Fibroblast of the aortic adventitia (primary cell): Measurements from ENCODE around the gene CREG1. TPM values are rescaled to one million over a fixed set of nuclear protein-coding genes. Genes with fewer than 3 reads are reported as not detected.

Experiments
- DNase-seq: peaks from one replicate; pipeline ENCODE4 v3.0.0-alpha.2; 2010; ENCODE audit warnings: low read depth
- H3K4me3 ChIP-seq: 2 replicates; pipeline ENCODE4 v1.5.1; 2011; ENCODE audit warnings: low read depth, mild to moderate bottlenecking, control low read depth, low read length, moderate library complexity
- total RNA-seq: library from RNA; depleted of rRNA; stranded (reverse); fragments of >200 nt; gene quantifications from 2 replicates; pipeline ENCODE4 v1.2.3, GENCODE V29; 2012; ENCODE audit warnings: low replicate concordance
- TF ChIP-seq, protein P1 (sequence below): IDR thresholded peaks from 2 replicates; pipeline ENCODE4 v1.5.1; 2011; ENCODE audit warnings: mild to moderate bottlenecking, low read length, control low read depth, inconsistent platforms; ENCODE audit not compliant: insufficient read depth

CREG1 gene
- total RNA-seq, 1 donor: 91.4 TPM

DNA sequence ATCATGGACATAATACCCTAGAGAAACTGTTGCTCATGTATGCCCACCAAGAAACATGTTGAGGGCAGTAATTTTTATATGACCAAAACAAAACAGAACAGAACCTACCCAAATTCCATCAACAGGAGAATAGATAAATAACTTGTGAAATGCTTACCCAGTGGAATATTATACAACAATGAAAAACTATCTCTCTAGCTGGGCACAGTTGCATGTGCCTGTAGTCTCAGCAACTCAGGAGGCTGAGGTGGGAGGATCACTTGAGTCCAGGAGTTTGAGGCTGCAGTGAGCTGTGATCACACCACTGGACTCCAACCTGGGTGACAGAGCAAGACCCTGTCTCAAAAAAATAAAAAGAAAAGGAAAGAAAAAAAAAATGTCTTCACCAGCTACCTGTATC is 38.9 kb upstream of the CREG1 start:
- H3K4me3 ChIP-seq: no peak overlapping the region
- TF ChIP-seq, protein P1, sequence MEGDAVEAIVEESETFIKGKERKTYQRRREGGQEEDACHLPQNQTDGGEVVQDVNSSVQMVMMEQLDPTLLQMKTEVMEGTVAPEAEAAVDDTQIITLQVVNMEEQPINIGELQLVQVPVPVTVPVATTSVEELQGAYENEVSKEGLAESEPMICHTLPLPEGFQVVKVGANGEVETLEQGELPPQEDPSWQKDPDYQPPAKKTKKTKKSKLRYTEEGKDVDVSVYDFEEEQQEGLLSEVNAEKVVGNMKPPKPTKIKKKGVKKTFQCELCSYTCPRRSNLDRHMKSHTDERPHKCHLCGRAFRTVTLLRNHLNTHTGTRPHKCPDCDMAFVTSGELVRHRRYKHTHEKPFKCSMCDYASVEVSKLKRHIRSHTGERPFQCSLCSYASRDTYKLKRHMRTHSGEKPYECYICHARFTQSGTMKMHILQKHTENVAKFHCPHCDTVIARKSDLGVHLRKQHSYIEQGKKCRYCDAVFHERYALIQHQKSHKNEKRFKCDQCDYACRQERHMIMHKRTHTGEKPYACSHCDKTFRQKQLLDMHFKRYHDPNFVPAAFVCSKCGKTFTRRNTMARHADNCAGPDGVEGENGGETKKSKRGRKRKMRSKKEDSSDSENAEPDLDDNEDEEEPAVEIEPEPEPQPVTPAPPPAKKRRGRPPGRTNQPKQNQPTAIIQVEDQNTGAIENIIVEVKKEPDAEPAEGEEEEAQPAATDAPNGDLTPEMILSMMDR: no peak
- no peak for DNase-seq

DNA sequence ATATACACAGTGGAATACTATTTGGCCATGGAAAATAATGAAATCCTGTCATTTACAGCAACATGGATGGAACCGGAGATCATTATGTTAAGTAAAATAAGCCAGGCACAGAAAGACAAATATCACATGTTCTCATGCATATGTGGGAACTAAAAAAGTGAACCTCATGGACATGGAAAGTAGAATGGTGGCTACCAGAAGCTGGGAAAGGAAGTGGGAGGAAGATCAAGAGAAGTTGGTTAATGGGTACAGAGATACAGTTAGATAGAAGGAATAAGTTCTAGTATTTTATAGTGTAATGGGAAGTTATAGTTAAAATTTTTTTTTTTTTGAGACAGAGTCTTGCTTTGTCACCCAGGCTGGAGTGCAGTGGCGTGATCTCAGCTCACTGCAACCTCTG is 34.8 kb upstream of the CREG1 start:
- TF ChIP-seq, protein P1: no peak
- H3K4me3 ChIP-seq: no peak overlapping the region
- DNase-seq: no peak

DNA sequence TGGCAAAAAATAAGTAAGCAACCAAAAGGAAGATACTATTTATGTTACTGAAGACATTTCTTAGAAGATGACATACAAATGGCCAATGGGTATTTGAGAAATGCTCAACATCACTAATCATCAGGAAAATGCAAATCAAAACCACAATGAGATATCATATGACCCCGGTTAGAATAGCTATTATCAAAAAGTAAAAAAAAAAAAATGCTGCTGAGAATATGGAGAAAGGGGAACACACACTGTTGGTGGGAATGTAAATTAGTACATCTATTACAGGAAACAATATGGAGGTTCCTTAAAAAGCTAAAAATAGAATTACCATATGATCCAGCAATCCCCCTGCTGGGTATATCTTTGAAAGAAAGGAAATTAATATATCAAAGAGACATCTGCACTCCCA is 34.3 kb upstream of the CREG1 start:
- TF ChIP-seq, protein P1: no peak
- DNase-seq: no peak
- no peak overlapping the region for H3K4me3 ChIP-seq

DNA sequence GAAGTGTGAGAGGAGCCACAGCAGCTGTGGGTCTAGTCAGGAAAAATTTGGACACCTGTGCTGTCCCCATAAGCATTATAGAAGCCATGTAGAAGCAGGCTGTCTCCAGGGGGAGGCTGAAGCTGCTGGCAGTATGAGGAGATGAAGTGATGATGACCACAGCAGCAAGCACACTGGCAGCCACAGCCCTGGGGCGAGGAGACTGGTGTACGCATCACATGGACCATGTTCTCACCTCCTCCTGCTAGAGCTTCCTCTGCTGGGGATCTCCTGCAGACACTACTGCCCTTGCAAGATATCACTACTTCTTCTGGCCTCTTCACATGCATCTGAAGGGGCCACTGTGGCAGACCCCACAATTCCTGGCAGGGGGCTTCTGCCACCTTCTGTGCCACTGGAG is 33.8 kb upstream of the CREG1 start:
- TF ChIP-seq, protein P1: no peak
- no peak for DNase-seq
- no peak overlapping the region for H3K4me3 ChIP-seq

DNA sequence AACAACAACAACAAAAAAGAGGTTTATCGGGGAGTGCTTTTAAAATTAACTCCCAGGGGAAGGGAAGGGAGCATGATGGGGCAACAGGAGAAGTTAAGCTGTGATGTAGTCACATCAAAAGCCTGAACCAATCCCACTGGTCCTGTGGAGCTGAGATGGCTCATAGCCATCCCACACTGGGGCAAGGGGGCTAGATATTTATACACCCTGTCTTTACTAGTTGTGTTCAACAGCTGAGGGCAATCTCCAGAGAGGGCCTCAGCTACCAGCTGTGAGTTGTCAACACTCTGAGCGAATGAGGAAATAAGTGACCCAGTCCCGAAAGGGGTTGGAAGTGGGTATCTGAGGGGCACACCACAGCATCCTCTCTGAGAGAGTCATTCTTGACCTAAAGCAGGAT is 31.0 kb upstream of the CREG1 start:
- TF ChIP-seq, protein P1: no peak
- no peak for DNase-seq
- H3K4me3 ChIP-seq: no peak overlapping the region

DNA sequence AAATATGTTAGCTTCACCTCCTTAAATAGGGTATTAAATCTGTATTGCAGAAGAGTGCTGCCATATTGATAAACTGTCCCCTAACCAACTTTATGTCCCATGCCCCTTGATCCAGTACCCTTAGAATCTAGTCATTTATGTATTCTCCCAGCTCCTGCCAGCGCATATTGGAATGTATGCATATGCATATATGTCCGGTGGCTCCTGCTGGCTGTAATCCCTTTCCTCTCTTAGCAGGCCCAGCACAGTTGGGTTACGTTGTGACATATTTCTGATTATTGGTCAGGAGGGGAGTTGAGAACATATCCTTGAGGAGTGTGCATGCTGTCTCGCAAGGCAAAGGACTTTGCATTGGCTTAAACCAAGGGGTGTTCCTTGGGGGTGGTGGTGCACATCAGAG is 29.2 kb upstream of the CREG1 start:
- TF ChIP-seq, protein P1: no peak
- no peak for DNase-seq

DNA sequence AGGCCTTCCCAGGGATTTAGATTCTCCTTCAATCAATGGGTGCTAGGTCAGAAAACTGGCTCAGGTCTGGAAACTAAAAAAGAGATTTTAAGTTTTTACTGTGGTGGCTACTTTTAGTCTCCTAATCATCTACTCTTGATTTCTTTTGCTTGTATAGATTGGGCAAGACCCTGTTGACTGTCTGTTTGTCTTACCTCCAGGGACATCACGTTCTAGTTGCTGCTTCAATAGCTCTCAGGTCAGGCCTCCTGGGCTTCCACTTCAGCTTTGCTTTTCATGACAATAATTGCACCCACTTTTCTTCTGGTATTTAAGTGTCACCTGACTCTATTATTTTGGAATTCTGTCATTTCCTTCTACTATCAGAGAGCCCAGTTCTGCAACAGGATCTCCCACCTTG is 28.5 kb upstream of the CREG1 start:
- no peak for DNase-seq
- TF ChIP-seq, protein P1: no peak

More for the DNA sequence above, 29.2 kb upstream of the CREG1 start:
- H3K4me3 ChIP-seq: no peak overlapping the region

More for the DNA sequence above, 28.5 kb upstream of the CREG1 start:
- H3K4me3 ChIP-seq: no peak overlapping the region
